Measurements from ENCODE around the gene MISP3.
A peak's percentile ranks its signal among the peaks of the same experiment; 100 is the strongest.

Gene MISP3

DNA sequence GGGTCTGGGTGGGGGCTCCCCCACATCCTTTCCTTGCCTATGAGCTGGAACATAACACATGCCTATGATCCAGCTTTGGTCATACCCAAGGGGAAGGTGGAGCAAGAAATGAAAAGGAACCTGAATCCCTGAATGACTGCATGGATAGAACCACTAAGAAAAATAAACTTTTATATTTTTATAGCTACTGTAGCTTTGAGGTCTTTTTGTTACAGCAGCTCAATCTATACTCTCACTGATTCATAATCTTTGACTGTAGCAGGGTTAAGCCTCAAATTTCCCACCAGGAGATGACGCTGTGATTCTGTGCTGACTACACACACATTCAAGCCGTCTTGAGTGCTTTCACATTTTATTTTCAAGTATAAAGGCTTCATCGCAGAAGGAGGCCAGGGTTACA, 19.6 kb upstream of the MISP3 start:
- DNase-seq (ENCODE audit: low spot score) (no peak), FAIRE-seq (no peak)

- DNase-seq (ENCODE audit: low spot score): no peak
- FAIRE-seq: no peak
Observed at GRCh38 chr19:14053500-14053899, 19.1 kb upstream of the MISP3 start.

GRCh38 chr19:14054099-14054498, 18.5 kb upstream of the MISP3 start:
- DNase-seq (ENCODE audit: low spot score) (no peak), FAIRE-seq (no peak)

DNA sequence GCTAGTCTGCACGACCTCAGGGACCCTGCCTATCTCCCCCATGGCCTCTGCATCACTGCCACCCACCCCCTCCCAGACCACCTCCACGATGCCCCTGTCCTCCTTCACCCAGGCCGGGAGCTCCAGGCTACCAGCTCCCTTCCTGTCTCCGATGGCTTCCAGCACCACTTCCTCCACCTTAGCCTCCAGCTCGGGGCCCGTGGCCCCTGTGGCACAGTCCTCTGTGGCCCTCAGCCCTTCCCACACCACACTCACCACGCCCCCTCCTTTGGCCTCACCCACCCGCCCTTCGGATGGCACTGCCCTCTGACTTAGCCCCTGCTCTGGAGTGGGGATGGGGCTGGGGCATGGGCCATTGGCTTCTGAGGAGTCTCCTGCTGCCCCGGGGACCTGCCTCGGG, 17.9 kb upstream of the MISP3 start:
- DNase-seq (ENCODE audit: low spot score) (no peak), FAIRE-seq (no peak)

- DNase-seq (ENCODE audit: low spot score) (no peak), FAIRE-seq (no peak)
Observed at GRCh38 chr19:14055396-14055795, 17.2 kb upstream of the MISP3 start.

DNA sequence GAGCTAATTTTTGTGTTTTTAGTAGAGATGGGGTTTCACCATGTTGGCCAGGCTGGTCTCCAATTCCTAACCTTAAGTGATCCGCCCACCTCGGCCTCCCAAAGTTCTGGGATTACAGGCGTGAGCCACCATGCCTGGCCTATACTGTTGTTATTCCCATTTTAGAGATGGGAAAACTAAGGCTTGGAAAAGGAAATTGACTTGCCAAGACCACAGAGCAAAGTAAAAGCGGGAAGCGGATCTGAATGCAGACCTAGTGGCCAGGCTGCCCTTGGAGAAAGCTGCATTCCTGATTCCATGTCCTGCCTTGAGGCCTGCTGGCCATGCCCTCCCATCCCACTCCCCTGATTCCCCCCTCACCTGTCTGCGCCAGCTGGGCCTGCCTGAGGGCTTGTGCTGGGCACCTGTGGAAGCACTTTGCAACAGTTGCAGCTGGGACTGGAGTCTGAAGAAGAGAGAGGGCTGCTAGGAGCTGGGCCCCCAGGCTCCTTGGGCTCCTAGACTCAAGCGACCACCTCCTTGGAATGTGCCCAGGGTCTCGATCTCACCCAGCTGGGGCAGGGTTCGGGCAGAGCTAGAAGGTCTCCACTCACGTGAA, 16.4 kb upstream of the MISP3 start:
- no peak for DNase-seq (ENCODE audit: low spot score)
- FAIRE-seq: no peak

DNA sequence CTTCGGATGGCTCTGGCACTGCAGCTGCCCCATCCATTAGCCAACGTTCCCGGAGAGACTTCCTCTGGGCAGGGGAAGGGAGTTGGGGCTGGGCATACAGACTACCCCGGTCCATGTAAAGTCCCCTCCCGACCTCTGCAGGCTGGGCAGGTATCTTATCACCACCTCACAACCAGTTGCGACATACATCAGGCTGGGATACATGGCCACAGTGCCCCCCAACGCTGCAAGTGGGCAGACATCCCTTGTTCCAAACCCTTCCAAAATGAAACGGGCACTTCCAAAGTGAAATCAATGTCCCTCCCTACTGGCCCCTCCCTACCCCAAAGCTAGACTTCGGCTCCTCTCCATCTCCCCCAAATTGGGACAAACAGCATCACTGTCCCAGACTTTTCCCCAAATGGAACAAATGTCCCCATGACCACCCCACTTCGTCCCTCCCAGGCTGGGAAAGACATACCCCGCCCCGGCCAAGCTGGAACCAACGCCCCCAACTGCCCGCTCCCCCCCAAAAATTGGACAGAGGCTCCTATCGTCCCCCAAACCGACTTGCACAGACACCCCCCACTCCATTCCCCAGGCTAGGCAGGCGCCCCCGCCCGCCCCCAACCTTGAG, 15.7 kb upstream of the MISP3 start:
- FAIRE-seq (no peak), DNase-seq (ENCODE audit: low spot score) (no peak)

DNA sequence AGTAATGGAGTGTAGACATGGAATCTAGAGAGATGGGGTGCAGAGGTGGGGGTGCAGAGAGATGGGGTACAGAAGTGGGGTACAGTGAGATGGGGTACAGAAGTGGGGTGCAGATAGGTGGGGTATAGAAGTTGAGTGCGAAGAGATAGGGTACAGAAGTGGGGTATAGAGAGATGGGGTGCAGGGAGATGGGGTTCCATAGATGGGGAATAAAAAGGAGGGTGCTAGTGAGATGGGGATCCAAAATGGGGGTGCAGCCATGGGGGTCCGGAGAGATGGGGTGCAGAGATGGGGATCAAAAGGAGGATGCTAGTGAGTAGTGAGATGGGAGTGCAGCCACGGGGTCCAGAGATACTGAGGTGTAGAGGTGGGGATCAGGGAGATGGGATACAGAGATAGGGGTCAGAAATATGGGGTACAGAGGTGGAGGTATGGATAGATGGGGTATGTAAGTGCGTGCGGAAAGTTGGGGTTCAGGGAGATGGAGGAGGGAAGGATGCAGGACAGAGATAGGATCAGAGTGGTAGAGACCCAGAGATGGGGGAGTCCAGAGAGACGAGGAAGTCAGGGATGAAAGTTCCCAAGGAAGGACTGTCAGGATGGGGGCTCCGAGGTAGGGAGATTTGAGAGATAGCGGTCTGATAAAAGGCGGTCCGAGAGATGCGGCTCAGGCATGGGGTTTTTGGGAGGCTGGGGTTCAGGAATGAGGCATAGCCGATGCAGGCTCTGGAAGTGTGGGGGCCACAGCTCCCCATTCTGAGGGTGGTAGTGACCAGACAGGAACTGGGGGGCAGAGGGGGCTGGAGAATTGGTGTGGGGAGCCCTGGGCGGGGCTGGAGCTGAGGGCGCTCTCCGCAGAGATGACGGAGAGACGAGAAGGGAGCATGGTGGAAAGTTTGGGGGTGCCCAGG, 14.1 kb upstream of the MISP3 start:
- DNase-seq (ENCODE audit: low spot score) (no peak), FAIRE-seq (no peak)

DNA sequence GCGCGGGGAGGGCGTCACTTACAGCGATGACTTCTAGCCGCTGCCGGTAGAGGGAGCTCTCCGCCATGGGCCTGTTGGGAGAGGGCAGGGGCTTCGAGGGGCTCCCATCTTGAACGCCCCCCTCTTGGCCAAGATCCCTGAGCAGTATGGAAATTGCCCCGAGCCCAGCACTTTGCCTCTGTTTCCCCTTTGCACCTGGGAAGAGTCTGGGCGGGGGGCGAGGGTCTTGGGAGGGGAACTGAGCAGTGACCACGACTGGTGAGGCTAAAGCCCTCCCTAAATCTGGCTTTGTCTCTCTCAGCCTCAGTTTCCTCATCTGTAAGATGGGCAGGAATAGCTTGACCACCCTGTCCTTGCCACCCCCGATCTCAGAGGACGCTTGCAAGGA, 13.5 kb upstream of the MISP3 start:
- DNase-seq (ENCODE audit: low spot score): no peak
- no peak for FAIRE-seq

DNA sequence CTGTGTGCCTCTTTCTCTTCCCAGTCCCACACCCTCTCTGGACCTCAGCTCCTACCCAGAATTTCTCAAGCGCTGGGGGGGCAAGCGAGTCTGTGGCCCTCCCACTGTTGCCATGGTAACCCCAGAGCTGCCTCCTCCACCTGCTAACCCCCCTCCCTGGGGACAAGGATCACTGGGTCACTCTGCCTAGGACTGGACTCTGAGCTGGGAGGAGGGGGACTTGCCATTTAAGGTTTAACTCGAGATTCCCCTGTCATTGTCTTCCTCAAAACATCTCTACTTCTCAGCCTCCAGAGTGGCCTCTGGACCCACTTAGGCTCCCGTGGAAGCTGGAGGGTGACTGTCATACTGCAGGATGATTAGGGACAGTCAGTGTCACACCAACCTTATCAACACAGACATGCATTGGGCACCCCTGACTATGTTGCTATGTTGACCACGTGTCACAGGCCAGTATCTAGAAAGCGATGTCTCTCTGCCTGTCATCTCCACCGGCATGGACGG, 12.9 kb upstream of the MISP3 start:
- DNase-seq (ENCODE audit: low spot score) (no peak), FAIRE-seq (no peak)

DNA sequence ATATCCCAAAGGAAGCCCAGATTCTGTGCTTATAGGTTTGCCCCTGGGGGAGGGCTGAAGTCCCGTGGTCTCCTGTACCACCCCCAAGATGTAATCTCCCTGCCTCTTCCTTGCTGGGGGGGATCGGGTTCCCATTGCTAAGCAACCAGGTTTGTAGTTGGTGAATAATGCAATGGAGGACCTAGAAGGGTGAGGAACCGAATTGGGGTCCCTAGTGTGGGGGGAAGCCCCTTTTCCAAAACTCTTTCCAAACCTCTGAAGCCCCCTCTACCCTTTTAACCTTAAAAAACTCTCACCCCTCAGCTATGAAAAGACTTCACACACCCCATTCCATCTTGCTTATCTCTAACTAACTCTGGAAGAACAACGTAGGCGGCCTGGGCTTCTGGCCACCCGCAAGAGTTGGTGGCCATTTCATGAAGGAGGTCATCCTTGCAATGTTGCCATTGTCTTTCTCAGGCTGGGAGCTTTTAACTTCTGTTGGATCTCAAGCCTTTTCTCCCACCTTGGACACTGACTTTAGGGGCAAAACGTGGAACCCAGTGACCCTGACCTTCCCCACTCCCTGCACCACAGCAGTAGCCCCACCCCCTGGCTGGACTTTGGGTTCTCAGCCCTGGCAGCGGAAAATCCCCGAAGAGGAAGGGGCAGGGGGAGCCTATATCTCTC, 11.4 kb upstream of the MISP3 start:
- FAIRE-seq (no peak), DNase-seq (ENCODE audit: low spot score) (no peak)

DNA sequence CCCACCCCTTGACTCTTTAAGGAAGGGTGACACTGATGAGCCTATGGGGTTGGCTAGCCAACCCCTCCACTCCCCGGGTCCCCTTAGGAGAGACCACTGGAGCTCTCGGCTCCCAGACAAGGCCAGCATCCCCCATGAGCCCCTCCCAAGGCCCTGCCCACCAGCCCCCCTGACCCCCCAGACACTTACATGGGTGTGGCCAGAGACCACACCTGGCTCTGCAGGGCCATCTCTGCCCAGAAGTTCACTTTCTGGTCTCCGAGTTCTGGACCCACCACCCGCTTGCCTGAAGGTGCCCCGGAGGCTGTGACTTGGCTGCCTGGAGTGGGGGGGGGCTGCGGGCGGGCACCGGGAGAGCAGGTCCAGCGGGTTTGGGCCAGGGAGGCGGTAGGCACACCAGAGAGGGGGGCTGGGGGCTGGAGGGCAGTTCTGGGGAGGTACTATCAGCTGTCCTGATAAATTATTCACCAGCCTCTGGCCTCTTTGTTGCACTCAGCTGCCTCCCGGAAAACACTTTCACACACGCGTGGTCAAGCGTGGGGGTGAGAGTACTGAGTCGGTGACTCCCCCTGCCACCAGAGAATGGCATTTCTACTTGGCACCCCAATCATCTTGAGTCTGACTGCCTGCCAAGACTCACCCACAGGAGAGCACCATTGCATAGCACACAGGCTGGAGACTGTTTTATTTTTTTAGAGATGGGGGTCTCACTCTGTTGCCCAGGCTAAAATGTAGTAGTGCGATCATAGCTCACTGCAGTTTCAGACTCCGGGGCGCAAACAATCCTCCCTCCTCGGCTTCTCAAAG, 10.6 kb upstream of the MISP3 start, which contains the start of gene PALM3:
TSS of gene PALM3 (minus strand) at position 326 of the 807 bp plus-strand sequence. CDS start at position 230, 96 bp downstream.
- DNase-seq (ENCODE audit: low spot score) (peak; percentile 36), FAIRE-seq (no peak)

DNA sequence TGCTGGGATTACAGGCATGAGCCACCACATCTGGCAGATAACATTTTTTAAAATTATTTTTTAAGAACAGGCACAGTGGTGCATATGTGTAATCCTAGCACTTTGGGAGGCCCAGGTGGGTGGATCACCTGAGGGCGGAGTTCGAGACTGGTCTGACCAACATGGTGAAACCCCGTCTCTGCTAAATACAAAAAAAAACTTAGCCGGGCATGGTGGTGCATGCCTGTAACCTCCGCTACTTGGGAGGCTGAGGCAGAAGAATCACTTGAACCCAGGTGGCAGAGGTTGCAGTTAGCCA, 10.1 kb upstream of the MISP3 start:
- no peak for DNase-seq (ENCODE audit: low spot score)

GRCh38 chr19:14063105-14063504, 9.5 kb upstream of the MISP3 start:
- FAIRE-seq (no peak), DNase-seq (ENCODE audit: low spot score) (no peak)

More for the DNA sequence above, 10.1 kb upstream of the MISP3 start:
- FAIRE-seq: no peak

- FAIRE-seq (no peak), DNase-seq (ENCODE audit: low spot score) (no peak)
Observed at GRCh38 chr19:14066134-14066533, 6.5 kb upstream of the MISP3 start.

DNA sequence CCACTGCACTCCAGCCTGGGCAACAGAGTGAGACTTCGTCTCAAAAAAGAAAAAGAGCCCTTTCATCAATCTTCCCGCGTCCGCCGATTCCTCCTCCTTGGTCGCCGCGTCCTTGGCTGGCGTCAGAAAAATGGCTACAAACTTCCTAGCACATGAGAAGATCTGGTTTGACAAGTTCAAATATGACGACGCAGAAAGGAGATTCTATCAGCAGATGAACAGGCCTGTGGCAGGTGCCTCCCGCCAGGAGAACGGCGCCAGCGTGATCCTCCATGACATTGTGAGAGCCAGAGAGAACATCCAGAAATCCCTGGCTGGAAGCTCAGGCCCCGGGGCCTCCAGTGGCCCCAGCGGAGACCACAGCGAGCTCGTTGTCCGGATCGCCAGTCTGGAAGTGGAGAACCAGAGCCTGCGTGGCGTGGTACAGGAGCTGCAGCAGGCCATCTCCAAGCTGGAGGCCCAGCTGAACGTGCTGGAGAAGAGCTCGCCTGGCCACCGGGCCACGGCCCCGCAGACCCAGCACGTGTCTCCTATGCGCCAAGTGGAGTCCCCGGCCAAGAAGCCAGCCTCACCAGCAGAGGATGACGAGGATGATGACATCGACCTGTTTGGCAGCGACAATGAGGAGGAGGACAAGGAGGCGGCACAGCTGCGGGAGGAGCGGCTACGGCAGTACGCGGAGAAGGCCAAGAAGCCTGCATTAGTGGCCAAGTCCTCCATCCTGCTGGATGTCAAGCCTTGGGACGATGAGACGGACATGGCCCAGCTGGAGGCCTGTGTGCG, 2.1 kb upstream of the MISP3 start:
- FAIRE-seq (no peak), DNase-seq (ENCODE audit: low spot score) (no peak)

GRCh38 chr19:14073261-14073924, 807 bp downstream of the MISP3 start:
- DNase-seq (ENCODE audit: low spot score) (peak; percentile 51), FAIRE-seq (no peak)

DNA sequence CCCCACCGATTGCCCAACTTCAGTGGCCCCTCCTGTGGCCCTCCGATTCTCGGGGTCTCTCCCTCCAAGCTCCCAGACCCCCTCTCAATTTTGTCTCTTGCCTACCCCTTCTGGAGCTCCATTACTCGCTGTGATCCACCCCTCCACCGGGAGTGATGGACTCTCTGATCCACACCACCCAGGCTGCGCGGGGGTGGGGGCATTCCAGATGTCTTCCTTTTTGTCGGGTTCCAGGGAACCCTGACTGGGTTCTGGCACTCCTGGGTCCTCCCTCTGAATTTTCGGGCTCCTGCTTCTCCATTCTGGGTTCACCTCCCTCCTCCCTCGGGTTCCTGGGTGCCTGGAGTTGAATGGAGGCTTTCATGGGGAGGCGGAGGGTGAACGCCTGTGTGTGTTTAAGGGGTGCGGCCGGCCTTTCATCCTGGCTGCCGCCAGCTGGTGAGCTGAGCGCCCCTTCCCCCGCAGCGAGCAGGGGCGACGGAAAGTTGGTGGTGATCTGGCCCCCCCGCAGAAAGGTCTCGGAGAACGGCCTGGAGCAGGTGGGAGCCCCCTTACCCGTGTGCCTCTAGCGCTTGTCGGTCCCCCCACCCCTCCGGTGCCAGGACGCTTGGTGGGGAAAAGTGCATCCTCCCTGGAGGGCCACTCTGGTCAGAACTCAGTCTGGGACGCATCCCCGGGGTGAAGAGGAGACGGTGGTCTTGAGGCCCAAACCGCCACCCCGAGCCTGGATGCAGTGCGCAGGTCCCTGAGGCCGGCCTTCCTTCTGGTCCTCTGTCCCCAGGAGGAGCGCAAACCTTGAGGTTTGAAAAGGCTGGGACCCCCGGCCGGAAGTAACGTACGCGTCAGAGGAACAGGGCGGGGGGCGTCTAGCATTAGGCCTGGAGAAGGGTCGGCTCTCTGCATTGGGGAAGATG, 1.6 kb downstream of the MISP3 start:
- FAIRE-seq (no peak), DNase-seq (ENCODE audit: low spot score) (no peak)

GRCh38 chr19:14078411-14078810, 5.8 kb downstream of the MISP3 start:
- no peak for FAIRE-seq

More at GRCh38 chr19:14078411-14078810, 5.8 kb downstream of the MISP3 start:
- no peak for DNase-seq (ENCODE audit: low spot score)

Data from RCC 7860 (cell line).